Measurements from ENCODE around the gene MAP3K4. TPM values are rescaled to one million over a fixed set of nuclear protein-coding genes. Genes with fewer than 3 reads are reported as not detected.
"Not testable (repeated sequence)": the region's sequence is repeated elsewhere in the genome, so short reads cannot be mapped to it uniquely, and the experiment has no call there.

Gene MAP3K4
- total RNA-seq, 1 donor from 2014 or later, result 30.9 TPM

GRCh38 chr6:161107779-161108730 is 116.5 kb downstream of the MAP3K4 start:
- intact Hi-C loops (cut with DNase I), result loop anchor here (10.0 kb wide), 1 partner anchor 267 kb away; no protein-coding TSS in a partner anchor
- no peak for DNase-seq (ENCODE audit: low spot score)

DNA sequence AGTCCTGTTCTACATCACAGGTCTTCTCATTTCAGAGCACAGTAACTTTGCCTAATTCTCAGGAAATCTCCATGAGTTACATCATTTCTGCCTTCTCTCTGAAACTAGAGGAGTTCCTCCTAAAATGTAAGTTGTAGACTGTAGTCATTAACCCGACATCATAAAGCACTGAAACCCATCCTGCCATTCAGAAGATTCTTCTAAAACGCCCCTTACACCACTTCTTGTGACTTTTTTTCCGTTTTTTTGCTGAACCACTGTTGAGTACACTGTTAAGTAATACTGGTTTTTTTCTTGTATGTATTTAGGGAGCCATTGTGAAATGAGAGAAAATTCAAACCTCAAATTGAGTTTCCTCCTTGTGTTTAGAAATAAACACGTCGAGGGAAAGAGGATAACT is 117.3 kb downstream of the MAP3K4 start:
- intact Hi-C loops (cut with DNase I), result loop anchor here (10.0 kb wide), 1 partner anchor 266 kb away; no protein-coding TSS in a partner anchor
- no peak for DNase-seq (ENCODE audit: low spot score)

DNA sequence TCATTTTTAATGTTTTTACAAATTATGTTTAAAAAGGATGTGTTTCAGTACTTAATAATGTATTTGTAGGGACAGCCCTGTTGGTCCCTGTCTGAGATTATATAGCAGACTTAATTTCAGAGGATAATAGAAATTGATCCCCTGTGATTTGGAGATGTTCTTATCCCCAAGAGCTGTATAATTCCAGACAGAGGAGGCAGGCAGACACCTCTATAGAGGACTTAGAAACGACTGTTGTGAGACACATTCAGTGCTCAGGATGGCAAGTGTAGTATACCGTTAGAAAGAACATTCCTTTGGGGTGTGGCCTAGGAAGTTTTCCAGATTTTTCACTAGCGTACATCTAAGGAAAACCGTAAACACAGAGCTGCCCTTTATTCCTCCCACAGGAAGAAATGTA is 117.8 kb downstream of the MAP3K4 start:
- intact Hi-C loops (cut with DNase I), result loop anchor here (10.0 kb wide), 1 partner anchor 265 kb away; no protein-coding TSS in a partner anchor
- DNase-seq (ENCODE audit: low spot score), result no peak

GRCh38 chr6:161110028-161110779 is 118.6 kb downstream of the MAP3K4 start:
- intact Hi-C loops (cut with DNase I), result no loop called here

GRCh38 chr6:161111261-161111660 is 119.7 kb downstream of the MAP3K4 start:
- no peak for DNase-seq (ENCODE audit: low spot score)
- intact Hi-C loops (cut with DNase I), result no loop called here

More at GRCh38 chr6:161110028-161110779, 118.6 kb downstream of the MAP3K4 start:
- no peak for DNase-seq (ENCODE audit: low spot score)

- intact Hi-C loops (cut with DNase I), result no loop called here
These were observed 123.9 kb downstream of the MAP3K4 start for GRCh38 chr6:161115468-161115867.

GRCh38 chr6:161116554-161116953 is 125.0 kb downstream of the MAP3K4 start:
- no peak for DNase-seq (ENCODE audit: low spot score)
- intact Hi-C loops (cut with DNase I), result no loop called here

More at GRCh38 chr6:161115468-161115867, 123.9 kb downstream of the MAP3K4 start:
- no peak for DNase-seq (ENCODE audit: low spot score)

- DNase-seq (ENCODE audit: low spot score), result no peak
- intact Hi-C loops (cut with DNase I), result no loop called here
These were observed 125.7 kb downstream of the MAP3K4 start for GRCh38 chr6:161117308-161117707.

DNA sequence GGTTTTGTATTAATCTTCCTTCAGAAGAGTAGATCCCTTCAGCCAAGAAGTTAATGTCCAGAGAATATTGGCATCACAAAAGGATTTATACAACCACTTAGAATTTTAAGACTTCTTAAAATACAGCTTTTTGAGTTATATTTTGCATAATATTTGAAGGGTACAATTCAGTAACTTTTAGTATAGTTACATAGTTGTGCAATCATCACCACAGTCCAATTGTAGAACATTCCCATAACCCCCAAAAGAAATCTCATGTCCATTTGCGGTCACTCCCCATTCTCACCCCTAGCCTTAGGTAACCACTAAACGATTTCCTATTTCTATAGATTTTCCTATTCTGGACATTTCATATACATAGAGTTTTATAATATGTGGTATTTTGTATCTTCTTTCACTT is 126.4 kb downstream of the MAP3K4 start:
- intact Hi-C loops (cut with DNase I), result no loop called here
- no peak for DNase-seq (ENCODE audit: low spot score)

- DNase-seq (ENCODE audit: low spot score); intact Hi-C loops (cut with DNase I): not testable (repeated sequence)
These were observed 131.8 kb downstream of the MAP3K4 start for GRCh38 chr6:161123319-161123718.

GRCh38 chr6:161125591-161125990 is 134.0 kb downstream of the MAP3K4 start:
- no peak for DNase-seq (ENCODE audit: low spot score)
- intact Hi-C loops (cut with DNase I), result no loop called here

GRCh38 chr6:161127071-161127740 is 135.6 kb downstream of the MAP3K4 start:
- no peak for DNase-seq (ENCODE audit: low spot score)
- intact Hi-C loops (cut with DNase I), result no loop called here

- intact Hi-C loops (cut with DNase I), result no loop called here
- DNase-seq (ENCODE audit: low spot score), result no peak
These were observed 136.7 kb downstream of the MAP3K4 start for GRCh38 chr6:161128230-161128629.

DNA sequence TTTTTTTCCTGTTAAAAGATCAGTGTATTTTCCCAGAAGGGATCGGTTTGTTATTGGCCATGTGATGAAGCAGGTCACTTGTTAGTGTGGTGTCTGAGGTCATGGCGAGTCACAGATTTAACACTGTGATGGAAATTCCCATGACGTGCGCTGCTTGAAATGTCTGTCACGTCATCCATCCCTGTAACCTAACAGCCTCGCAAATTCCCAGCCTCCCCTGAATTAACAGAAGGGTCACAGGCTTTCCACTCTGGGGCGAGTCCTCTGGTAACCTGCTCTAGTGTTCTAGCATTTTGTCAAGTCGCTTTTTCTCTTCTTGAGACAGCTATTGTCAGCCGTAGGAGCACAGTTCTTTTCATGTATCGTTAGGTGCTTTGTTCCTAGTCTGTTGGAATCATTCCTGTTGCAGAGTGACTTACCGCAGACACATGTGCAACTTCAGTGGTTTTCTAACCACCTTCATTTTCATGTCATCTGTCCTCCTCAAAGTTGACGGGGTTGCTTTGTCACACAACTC is 137.2 kb downstream of the MAP3K4 start:
- no peak for DNase-seq (ENCODE audit: low spot score)
- intact Hi-C loops (cut with DNase I), result no loop called here

- intact Hi-C loops (cut with DNase I), result no loop called here
- DNase-seq (ENCODE audit: low spot score), result no peak
These were observed 139.0 kb downstream of the MAP3K4 start for GRCh38 chr6:161130541-161130940.

GRCh38 chr6:161130967-161131766 is 139.6 kb downstream of the MAP3K4 start:
- intact Hi-C loops (cut with DNase I), result no loop called here
- no peak for DNase-seq (ENCODE audit: low spot score)

- no peak for DNase-seq (ENCODE audit: low spot score)
- intact Hi-C loops (cut with DNase I), result no loop called here
These were observed 140.8 kb downstream of the MAP3K4 start for GRCh38 chr6:161132384-161132783.

- no peak for DNase-seq (ENCODE audit: low spot score)
- intact Hi-C loops (cut with DNase I), result no loop called here
These were observed 142.4 kb downstream of the MAP3K4 start for GRCh38 chr6:161133963-161134362.
